ENCODE results near the gene ASRGL1.
"Not testable (repeated sequence)": the region's sequence is repeated elsewhere in the genome, so short reads cannot be mapped to it uniquely, and the experiment has no call there.

DNA sequence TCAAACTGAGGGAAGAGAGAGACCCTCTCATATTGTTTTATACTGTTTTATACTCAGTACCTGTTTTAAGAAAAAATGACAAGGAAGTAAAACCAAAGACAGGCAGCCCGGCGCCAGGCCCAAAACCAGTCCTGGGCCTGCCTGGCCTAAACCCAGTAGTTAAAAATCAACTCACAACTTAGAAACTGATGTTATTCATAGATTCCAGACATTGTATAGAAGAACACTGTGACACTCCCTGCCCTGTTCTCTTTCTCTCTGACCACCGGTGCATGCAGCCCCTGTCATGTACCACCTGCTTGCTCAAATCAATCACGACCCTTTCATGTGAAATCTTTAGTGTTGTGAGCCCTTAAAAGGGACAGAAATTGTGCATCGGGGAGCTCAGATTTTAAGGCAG lies 11.5 kb upstream of the ASRGL1 start:
- TF ChIP-seq, protein P1, sequence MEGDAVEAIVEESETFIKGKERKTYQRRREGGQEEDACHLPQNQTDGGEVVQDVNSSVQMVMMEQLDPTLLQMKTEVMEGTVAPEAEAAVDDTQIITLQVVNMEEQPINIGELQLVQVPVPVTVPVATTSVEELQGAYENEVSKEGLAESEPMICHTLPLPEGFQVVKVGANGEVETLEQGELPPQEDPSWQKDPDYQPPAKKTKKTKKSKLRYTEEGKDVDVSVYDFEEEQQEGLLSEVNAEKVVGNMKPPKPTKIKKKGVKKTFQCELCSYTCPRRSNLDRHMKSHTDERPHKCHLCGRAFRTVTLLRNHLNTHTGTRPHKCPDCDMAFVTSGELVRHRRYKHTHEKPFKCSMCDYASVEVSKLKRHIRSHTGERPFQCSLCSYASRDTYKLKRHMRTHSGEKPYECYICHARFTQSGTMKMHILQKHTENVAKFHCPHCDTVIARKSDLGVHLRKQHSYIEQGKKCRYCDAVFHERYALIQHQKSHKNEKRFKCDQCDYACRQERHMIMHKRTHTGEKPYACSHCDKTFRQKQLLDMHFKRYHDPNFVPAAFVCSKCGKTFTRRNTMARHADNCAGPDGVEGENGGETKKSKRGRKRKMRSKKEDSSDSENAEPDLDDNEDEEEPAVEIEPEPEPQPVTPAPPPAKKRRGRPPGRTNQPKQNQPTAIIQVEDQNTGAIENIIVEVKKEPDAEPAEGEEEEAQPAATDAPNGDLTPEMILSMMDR (IDR thresholded peaks at IDR 0.05), result not testable (repeated sequence)
- TF ChIP-seq POLR2A (IDR thresholded peaks at IDR 0.05), result not testable (repeated sequence)
